H1 (cell line): ENCODE measurements around the gene LYRM4. TPM values are rescaled to one million over a fixed set of nuclear protein-coding genes. Genes with fewer than 3 reads are reported as not detected.

ENCODE experiments used
- CTCF ChIA-PET: fragments of 300-600 bp; sonication (Branson Sonifier 250); formaldehyde crosslinking; loops from one replicate; lab custom pipeline; 2021; ENCODE audit not compliant: partially characterized antibody; lab: Charles Lee
- POLR2A ChIA-PET: fragments of 300-600 bp; sonication (Branson Sonifier 250); formaldehyde crosslinking; loops from one replicate; lab custom pipeline; 2021; ENCODE audit warnings: inconsistent platforms; ENCODE audit not compliant: partially characterized antibody; lab: Charles Lee
- DNase-seq, 2 experiments: peaks; one replicate each; pipeline versions ENCODE4 v3.0.0 to v3.0.0-alpha.2; 2010 to 2022; ENCODE audit warnings: low spot score in 2 of 2, low read depth in 1 of 2, mixed read lengths in 1 of 2
- FAIRE-seq: peaks from 2 replicates; lab custom pipeline; 2011; peaks lifted over from hg19 to GRCh38; lab: Jason Lieb, UNC
- H2AFZ ChIP-seq: 2 replicates; pipeline ENCODE4 v1.8.1; 2012; ENCODE audit warnings: low read length, inconsistent platforms
- H2AK5ac ChIP-seq: 2 replicates; pipeline ENCODE4 v1.6.1; 2013; ENCODE audit warnings: low read depth, low read length
- H2BK120ac ChIP-seq: replicated peaks from 2 replicates; pipeline ENCODE3; 2013; ENCODE audit warnings: low read depth, low read length, inconsistent platforms
- H2BK12ac ChIP-seq: 2 replicates; pipeline ENCODE4 v1.6.1; 2013; ENCODE audit warnings: low read depth, low read length
- H2BK15ac ChIP-seq: 2 replicates; pipeline ENCODE4 v1.6.1; 2013; ENCODE audit warnings: low read length
- H2BK20ac ChIP-seq: 2 replicates; pipeline ENCODE4 v1.6.1; 2013; ENCODE audit warnings: low read length
- H2BK5ac ChIP-seq: 2 replicates; pipeline ENCODE4 v1.6.1; 2013; ENCODE audit warnings: low read depth, low read length
- H3K14ac ChIP-seq: 2 replicates; pipeline ENCODE4 v1.6.1; 2013; ENCODE audit warnings: inconsistent platforms; ENCODE audit not compliant: insufficient read length
- H3K18ac ChIP-seq: 2 replicates; pipeline ENCODE4 v1.6.1; 2013; ENCODE audit warnings: low read length; ENCODE audit errors: extremely low read depth
- H3K23ac ChIP-seq: 2 replicates; pipeline ENCODE4 v1.6.1; 2013; ENCODE audit warnings: inconsistent platforms; ENCODE audit not compliant: insufficient read length
- H3K23me2 ChIP-seq: 2 replicates; pipeline ENCODE4 v1.6.1; 2013; ENCODE audit warnings: low read depth, low read length
- H3K27ac ChIP-seq: 2 replicates; pipeline ENCODE4 v1.6.1; 2011; ENCODE audit warnings: low read depth, low read length, inconsistent platforms
- H3K27me3 ChIP-seq, 4 experiments: replicated peaks in 1 of 4; 1 replicate in 1 of 4; 2 replicates in 3 of 4; pipeline versions ENCODE4 v1.6.1 to v1.8.1; 2011 to 2013; ENCODE audit warnings: low read length in 3 of 4, mild to moderate bottlenecking in 3 of 4, inconsistent platforms in 2 of 4, mixed read lengths in 2 of 4, moderate library complexity in 1 of 4; ENCODE audit not compliant: control insufficient read depth in 3 of 4, insufficient read depth in 3 of 4; ENCODE audit errors: extremely low read depth in 1 of 4
- H3K36me3 ChIP-seq, 4 experiments: 2 replicates each; pipeline versions ENCODE4 v1.6.1 to v1.8.1; 2011 to 2013; ENCODE audit warnings: mild to moderate bottlenecking in 4 of 4, low read length in 3 of 4, moderate library complexity in 2 of 4, control low read depth in 1 of 4, inconsistent platforms in 1 of 4; ENCODE audit not compliant: insufficient read depth in 4 of 4, control insufficient read depth in 2 of 4
- H3K4ac ChIP-seq: replicated peaks from 2 replicates; pipeline ENCODE3; 2013; ENCODE audit warnings: low read length, low read depth, mixed read lengths, inconsistent platforms; ENCODE audit not compliant: insufficient read length
- H3K4me1 ChIP-seq, 4 experiments: replicated peaks in 1 of 4; 1 replicate in 1 of 4; 2 replicates in 3 of 4; pipeline versions ENCODE4 v1.6.1 to v1.8.1; 2011 to 2013; ENCODE audit warnings: low read length in 3 of 4, inconsistent platforms in 2 of 4, mixed read lengths in 1 of 4; ENCODE audit not compliant: insufficient read depth in 4 of 4, control insufficient read depth in 3 of 4
- H3K4me2 ChIP-seq, 2 experiments: 2 replicates each; pipeline versions ENCODE4 v1.6.1 to v1.8.1; 2011 to 2013; ENCODE audit warnings: low read depth in 2 of 2, low read length in 2 of 2, control low read depth in 1 of 2, inconsistent platforms in 1 of 2, mild to moderate bottlenecking in 1 of 2; ENCODE audit not compliant: insufficient read depth in 1 of 2
- H3K4me3 ChIP-seq, 4 experiments: fragments of 200-600, 300-600 bp in 1 of 4; sonication (generic), shearing (Covaris generic), sonication (Bioruptor Twin) in 1 of 4; 2 replicates each; pipeline versions ENCODE4 v1.5.1 to v1.8.1; 2011 to 2016; ENCODE audit warnings: low read length in 4 of 4, low read depth in 3 of 4, control low read depth in 2 of 4, inconsistent platforms in 2 of 4, mild to moderate bottlenecking in 2 of 4, mixed read lengths in 1 of 4, moderate library complexity in 1 of 4; ENCODE audit not compliant: insufficient read depth in 2 of 4; ENCODE audit errors: extremely low read depth in 1 of 4
- H3K56ac ChIP-seq: replicated peaks from 2 replicates; pipeline ENCODE3; 2013; ENCODE audit warnings: low read depth, mild to moderate bottlenecking, mixed read lengths, low read length, inconsistent platforms; ENCODE audit not compliant: insufficient read length
- H3K79me1 ChIP-seq: 2 replicates; pipeline ENCODE4 v1.6.1; 2013; ENCODE audit warnings: low read depth, low read length, control low read depth
- H3K79me2 ChIP-seq, 2 experiments: 2 replicates each; pipeline versions ENCODE4 v1.6.1 to v1.8.1; 2012 to 2013; ENCODE audit warnings: low read length in 2 of 2, mild to moderate bottlenecking in 2 of 2, inconsistent platforms in 1 of 2; ENCODE audit not compliant: insufficient read depth in 2 of 2, control insufficient read depth in 1 of 2
- H3K9ac ChIP-seq, 4 experiments: replicated peaks in 1 of 4; 1 replicate in 1 of 4; 2 replicates in 3 of 4; pipeline versions ENCODE4 v1.6.1 to v1.8.1; 2011 to 2013; ENCODE audit warnings: low read depth in 3 of 4, low read length in 3 of 4, control low read depth in 2 of 4, mild to moderate bottlenecking in 2 of 4, moderate library complexity in 2 of 4, inconsistent platforms in 1 of 4; ENCODE audit errors: extremely low read depth in 1 of 4
- H3K9me3 ChIP-seq, 2 experiments: 2 replicates each; pipeline versions ENCODE4 v1.6.1 to v1.8.1; 2012 to 2013; ENCODE audit warnings: mild to moderate bottlenecking in 2 of 2, moderate library complexity in 2 of 2, control low read depth in 1 of 2, inconsistent platforms in 1 of 2, low read depth in 1 of 2, low read length in 1 of 2, mixed read lengths in 1 of 2; ENCODE audit not compliant: insufficient read depth in 2 of 2
- H4K20me1 ChIP-seq, 2 experiments: replicated peaks in 1 of 2; 2 replicates each; pipeline versions ENCODE3 to v1.8.1; 2011 to 2013; ENCODE audit warnings: inconsistent platforms in 2 of 2, low read length in 2 of 2, mild to moderate bottlenecking in 1 of 2; ENCODE audit not compliant: insufficient read depth in 2 of 2, control insufficient read depth in 1 of 2
- H4K5ac ChIP-seq: 2 replicates; pipeline ENCODE4 v1.6.1; 2013; ENCODE audit warnings: low read length, low read depth, mixed read lengths, inconsistent platforms; ENCODE audit not compliant: insufficient read length
- H4K8ac ChIP-seq: 2 replicates; pipeline ENCODE4 v1.8.0; 2013; ENCODE audit warnings: mild to moderate bottlenecking, moderate library complexity, low read length, inconsistent platforms; ENCODE audit not compliant: insufficient read depth; ENCODE audit errors: extremely low read depth
- H4K91ac ChIP-seq: replicated peaks from 2 replicates; pipeline ENCODE3; 2013; ENCODE audit warnings: low read length, mixed read lengths, inconsistent platforms; ENCODE audit not compliant: insufficient read length
- ASH2L ChIP-seq: fragments of 200-600, 300-600 bp; sonication (generic); IDR thresholded peaks from one replicate; pipeline ENCODE4 v1.7.1; 2017; ENCODE audit warnings: low read length
- CBX5 ChIP-seq: fragments of 300-800, 300-1000 bp; sonication (generic); IDR thresholded peaks from 2 replicates; pipeline ENCODE4 v1.7.1; 2016; ENCODE audit warnings: antibody characterized with exemption, low read length, low read depth
- CEBPB ChIP-seq: IDR thresholded peaks from 2 replicates; pipeline ENCODE4 v1.6.1; 2012; ENCODE audit warnings: low read depth, low read length
- GABPA ChIP-seq: IDR thresholded peaks from 2 replicates; pipeline ENCODE4 v1.6.1; 2011; ENCODE audit warnings: mild to moderate bottlenecking, low read length, moderate library complexity, borderline replicate concordance; ENCODE audit not compliant: insufficient read depth
- HDAC6 ChIP-seq: IDR thresholded peaks from one replicate; pipeline ENCODE4 v1.7.1; 2012; ENCODE audit warnings: low read depth, mild to moderate bottlenecking, inconsistent platforms, low read length, moderate library complexity
- KDM1A ChIP-seq: fragments of 200-600, 300-600 bp; sonication (generic); IDR thresholded peaks from 2 replicates; pipeline ENCODE4 v1.7.1; 2016; ENCODE audit warnings: mild to moderate bottlenecking, low read length, borderline replicate concordance
- KDM4A ChIP-seq: IDR thresholded peaks from one replicate; pipeline ENCODE4 v1.7.1; 2012; ENCODE audit warnings: low read depth, mild to moderate bottlenecking, moderate library complexity, low read length, inconsistent platforms; ENCODE audit not compliant: severe bottlenecking
- KDM5A ChIP-seq: fragments of 200-600 bp; IDR thresholded peaks from 2 replicates; pipeline ENCODE4 v1.7.1; 2012; ENCODE audit warnings: mild to moderate bottlenecking, low read length, inconsistent platforms, mixed read lengths
- RFX5 ChIP-seq: IDR thresholded peaks from 2 replicates; pipeline ENCODE4 v1.6.1; 2011; ENCODE audit warnings: low read depth, low read length, improper control_type of control experiment, borderline replicate concordance
- RNF2 ChIP-seq: fragments of 200-900, 300-1000 bp; sonication (generic); IDR thresholded peaks from 2 replicates; pipeline ENCODE4 v1.7.1; 2016; ENCODE audit warnings: borderline replicate concordance, low read depth, mild to moderate bottlenecking, antibody characterized with exemption, low read length; ENCODE audit not compliant: poor library complexity, severe bottlenecking; ENCODE audit errors: missing control alignments
- SAP30 ChIP-seq: fragments of 300-600 bp; sonication (generic); IDR thresholded peaks from 2 replicates; pipeline ENCODE4 v1.7.1; 2012; ENCODE audit warnings: low read length, moderate library complexity, mild to moderate bottlenecking, inconsistent platforms; ENCODE audit not compliant: insufficient read depth, insufficient replicate concordance
- SP4 ChIP-seq: IDR thresholded peaks from 2 replicates; pipeline ENCODE4 v1.6.1; 2012; ENCODE audit warnings: low read length, inconsistent platforms
- SRF ChIP-seq: IDR thresholded peaks from 2 replicates; pipeline ENCODE4 v1.6.1; 2011; ENCODE audit warnings: mild to moderate bottlenecking, low read depth, low read length, moderate library complexity
- ZNF274 ChIP-seq: IDR thresholded peaks from 2 replicates; pipeline ENCODE4 v1.7.0; 2012; ENCODE audit warnings: low read length, borderline replicate concordance; ENCODE audit errors: extremely low read depth
- WGBS, 2 experiments: shearing (Covaris generic) in 1 of 2; methylation state at CpG; one replicate each; pipeline versions ENCODE4 v1.1.6 to v1.1.7; 2013 to 2015; ENCODE audit warnings: low lambda C conversion rate in 2 of 2, mixed read lengths in 2 of 2, inconsistent platforms in 1 of 2, low coverage in 1 of 2, missing lambda C conversion rate in 1 of 2; ENCODE audit not compliant: insufficient replicate concordance in 2 of 2, insufficient coverage in 1 of 2, insufficient read length in 1 of 2; ENCODE audit errors: extremely low coverage in 1 of 2, missing lambda C conversion rate in 1 of 2; 5-methylcytosine and 5-hydroxymethylcytosine counted together
- polyA plus RNA-seq, 7 experiments: library from polyadenylated mRNA; depleted of rRNA in 3 of 7; stranded (reverse) in 5 of 7; unstranded in 2 of 7; fragments of >200 nt in 5 of 7; fragments of 200-250 nt in 2 of 7; gene quantifications; 1 replicate in 5 of 7; 2 replicates in 1 of 7; 4 replicates in 1 of 7; pipeline versions ENCODE4 v1.2.1 to v1.2.3, GENCODE V29; 2011 to 2013; ENCODE audit warnings: missing spikeins in 2 of 7, mixed read lengths in 2 of 7
- total RNA-seq: library from RNA; stranded (reverse); fragmentation: NEBNext Ultra II Directional; extraction: Animal tissue kit (Norgen Biotek cat#: 25700); gene quantifications from 2 replicates; pipeline ENCODE4 v1.2.1, GENCODE V29; 2021

Gene LYRM4
- total and polyA plus RNA-seq, 2 of the 8 experiments (the other 6 are each of a cell fraction or from before 2014, with no cell fraction given) = 56.6 to 62.8 TPM

GRCh38 chr6:5087389-5087788, 173.4 kb downstream of the LYRM4 start:
- Histone ChIP-seq H3K4me1 (peaks cover 0 to 19% (median 8%) of the 10 kb centered on the region in 4 experiments; a peak in 4 of 7 replicates), H3K56ac (no peak overlapping the region), H2BK120ac (no peak overlapping the region), H3K79me2 (no peaks in the 10 kb centered on the region), H4K91ac (no peak overlapping the region), H2AFZ (no peak overlapping the region), H3K4me2 (peak overlapping the region in 1 of 2 experiments; percentile 71; a peak in 1 of 4 replicates), H3K79me1 (no peaks in the 10 kb centered on the region), H2BK12ac (no peak overlapping the region), H2AK5ac (no peak overlapping the region), H3K9ac (no peak overlapping the region), H3K27me3 (peaks cover 35 to 57% (median 53%) of the 10 kb centered on the region in 4 experiments), H3K23ac (no peak overlapping the region), H2BK5ac (no peak overlapping the region), H3K4ac (no peak overlapping the region), H2BK15ac (no peak overlapping the region), H2BK20ac (no peak overlapping the region), H3K14ac (no peak overlapping the region), H3K9me3 (no peaks in the 10 kb centered on the region; a peak in 1 of 4 replicates), H4K5ac (no peak overlapping the region), H4K8ac (no peak overlapping the region; the same call in 1 of the 2 replicates), H3K27ac (no peak overlapping the region), H3K23me2 (peaks cover 17% of the 10 kb centered on the region; the same call in 1 of the 2 replicates), H3K18ac (no peak overlapping the region), H3K36me3 (no peaks in the 10 kb centered on the region), H3K4me3 (no peak overlapping the region), H4K20me1 (peaks cover 3 to 5% of the 10 kb centered on the region in 2 experiments)
- ChIA-PET CTCF (no interaction called here), POLR2A (interaction anchor here (0.7 kb wide), 1 partner anchor 12 kb away, joined by 3 read pairs; no protein-coding TSS in a partner anchor)
- WGBS, 2 experiments = 73% methylated on average over 19 of the region's 19 CpGs; no CpG with 5 or more reads in 1 of the 2 experiments
- no peak for FAIRE-seq
- DNase-seq = peak in 1 of 2 experiments; percentile 50
- TF ChIP-seq HDAC6 (no peak), CEBPB (no peak), RNF2 (no peak), CBX5 (no peak), KDM1A (no peak), KDM5A (no peak), SAP30 (no peak), GABPA (no peak), ZNF274 (no peak), SRF (no peak), RFX5 (no peak), SP4 (no peak), ASH2L (no peak), KDM4A (no peak)
